HT1080 (cell line): ENCODE data around the gene DOK3. TPM values are rescaled to one million over a fixed set of nuclear protein-coding genes. Genes with fewer than 3 reads are reported as not detected.
A peak's percentile ranks its signal among the peaks of the same experiment; 100 is the strongest.
"Not testable (repeated sequence)": the region's sequence is repeated elsewhere in the genome, so short reads cannot be mapped to it uniquely, and the experiment has no call there.

ENCODE experiments used
- DNase-seq: peaks from one replicate; pipeline ENCODE4 v3.0.0-alpha.2; 2015; ENCODE audit warnings: low read depth
- total RNA-seq: library from RNA; depleted of rRNA; stranded (reverse); fragments of >200 nt; shearing (Covaris generic); gene quantifications from 2 replicates; pipeline ENCODE4 v1.2.3, GENCODE V29; 2014

Gene DOK3
- total RNA-seq, 1 experiment from 2014 or later = 2.3 TPM

DNA sequence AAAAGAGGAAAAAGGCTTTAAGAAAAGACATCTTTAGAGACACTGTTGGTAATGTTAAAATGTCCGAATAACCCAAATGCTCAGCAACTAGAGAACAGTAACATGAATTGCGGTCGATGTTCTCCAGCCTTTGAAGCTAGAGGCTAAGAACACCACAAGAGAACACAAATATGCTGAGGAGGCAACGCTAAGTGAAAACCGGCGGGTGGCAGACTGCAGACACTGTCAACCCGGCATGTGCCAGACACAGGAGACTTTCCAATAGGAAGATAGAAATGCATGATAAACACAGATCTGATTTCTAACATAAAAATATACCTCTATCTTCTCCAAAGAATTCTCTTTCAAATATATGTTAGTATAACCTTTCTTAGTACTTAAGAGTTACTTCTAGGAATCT, 25.5 kb upstream of the DOK3 start:
- no peak for DNase-seq

GRCh38 chr5:177534433-177534832, 24.8 kb upstream of the DOK3 start:
- not testable (repeated sequence) for DNase-seq

GRCh38 chr5:177531209-177531940, 21.7 kb upstream of the DOK3 start:
- no peak for DNase-seq

GRCh38 chr5:177530638-177531037, 21.0 kb upstream of the DOK3 start:
- no peak for DNase-seq

DNA sequence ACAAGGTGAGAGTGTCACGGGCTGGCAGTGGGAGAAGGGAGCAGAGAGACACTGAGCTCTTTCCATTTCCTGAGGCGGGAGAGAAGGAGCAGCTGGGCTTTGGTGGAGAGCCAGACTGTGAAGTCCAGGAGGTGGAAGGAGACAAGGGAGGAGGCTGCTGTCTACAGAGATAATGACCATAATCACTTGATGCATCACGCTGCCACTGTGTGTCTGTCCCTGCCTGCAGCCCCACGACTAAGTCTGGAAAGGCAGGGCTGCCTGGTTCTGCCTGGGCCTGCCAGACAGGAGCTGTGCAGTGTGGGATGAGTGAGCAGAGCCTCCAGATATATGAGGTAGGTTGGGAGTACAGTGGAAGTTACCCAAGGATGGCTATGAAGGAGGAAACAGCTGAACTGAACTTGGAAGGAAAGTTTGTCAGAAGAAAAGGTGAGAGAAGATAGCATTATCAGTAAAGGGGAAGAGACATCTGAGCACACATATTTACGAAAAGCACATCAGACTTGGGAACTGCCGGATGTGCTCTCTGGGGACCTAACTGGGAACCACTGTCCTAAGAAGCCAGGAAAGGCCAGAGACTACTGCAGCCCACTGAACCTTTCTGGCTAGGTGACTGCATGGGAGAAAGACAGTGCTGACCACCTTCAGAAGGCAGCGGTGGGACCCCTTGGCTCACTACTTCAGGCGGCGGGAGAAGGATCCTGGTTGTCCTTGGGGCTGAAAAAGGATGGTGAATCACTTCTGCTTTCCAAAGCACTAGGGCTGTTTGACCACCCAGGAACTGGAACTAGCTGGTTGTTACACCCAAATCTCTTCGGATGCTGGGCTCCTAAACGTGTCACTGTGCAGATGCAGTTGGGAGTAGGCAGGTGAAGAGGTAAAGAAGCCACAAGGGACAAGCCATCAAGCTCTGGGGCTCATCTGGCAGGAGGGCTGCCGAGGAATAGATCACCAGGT, 19.9 kb upstream of the DOK3 start:
- no peak for DNase-seq

- no peak for DNase-seq
These were observed 19.0 kb upstream of the DOK3 start for GRCh38 chr5:177528631-177529030.

DNA sequence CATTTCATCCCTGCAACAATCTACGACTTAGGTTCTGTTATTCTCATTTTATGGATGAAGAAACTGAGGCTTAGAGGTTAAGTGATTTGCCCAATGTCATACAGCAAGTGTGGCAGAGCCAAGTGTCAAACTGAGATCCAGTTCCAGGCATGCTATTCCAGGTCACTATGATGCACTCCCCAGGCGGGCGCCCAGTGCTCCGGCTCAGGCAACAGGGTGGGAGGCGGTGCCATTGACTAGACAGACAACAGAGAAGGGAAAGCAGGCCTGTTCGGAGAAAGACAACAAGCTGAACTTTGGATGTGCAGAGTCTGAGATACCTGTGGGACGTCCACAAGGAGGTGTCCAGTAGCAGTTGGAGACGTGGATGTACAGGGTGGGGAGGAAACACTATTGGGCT, 18.0 kb upstream of the DOK3 start:
- no peak for DNase-seq

GRCh38 chr5:177526791-177527190, 17.2 kb upstream of the DOK3 start:
- DNase-seq = no peak

GRCh38 chr5:177526191-177526590, 16.6 kb upstream of the DOK3 start:
- no peak for DNase-seq

DNA sequence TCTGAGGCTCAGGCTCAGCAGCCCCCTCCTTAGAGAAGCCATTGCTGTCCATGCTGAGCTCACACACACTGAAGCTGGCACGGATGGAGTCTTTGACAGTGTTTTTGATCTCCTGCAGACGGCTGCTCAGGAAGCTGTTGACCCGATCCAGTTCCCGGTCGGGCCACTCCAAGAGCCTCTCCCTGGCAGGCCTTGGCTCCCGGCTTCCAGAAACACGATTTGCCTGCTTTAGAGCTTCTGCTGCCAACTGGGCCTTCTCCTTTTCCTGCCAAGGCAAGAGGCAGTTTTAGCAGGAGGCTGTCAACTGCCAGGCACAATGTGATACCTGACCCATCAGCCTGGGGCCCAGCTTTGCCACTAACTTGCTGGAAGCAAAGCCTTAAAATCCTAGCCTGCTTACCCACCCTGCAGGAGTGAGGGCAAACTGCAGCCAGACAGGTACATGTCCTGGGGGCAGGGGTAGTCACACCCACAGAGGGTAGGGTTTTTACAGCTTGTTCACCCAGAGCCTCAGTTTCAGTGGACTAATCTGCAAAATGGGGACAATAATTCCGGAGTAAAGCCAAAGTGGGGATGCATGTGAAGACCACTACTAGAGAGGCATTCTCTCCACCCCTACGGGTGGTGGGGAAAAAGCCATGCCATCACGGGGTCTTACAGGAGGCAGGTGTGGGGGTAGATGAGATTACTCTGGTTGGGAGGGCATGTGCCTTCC, 15.5 kb upstream of the DOK3 start:
- no peak for DNase-seq

DNA sequence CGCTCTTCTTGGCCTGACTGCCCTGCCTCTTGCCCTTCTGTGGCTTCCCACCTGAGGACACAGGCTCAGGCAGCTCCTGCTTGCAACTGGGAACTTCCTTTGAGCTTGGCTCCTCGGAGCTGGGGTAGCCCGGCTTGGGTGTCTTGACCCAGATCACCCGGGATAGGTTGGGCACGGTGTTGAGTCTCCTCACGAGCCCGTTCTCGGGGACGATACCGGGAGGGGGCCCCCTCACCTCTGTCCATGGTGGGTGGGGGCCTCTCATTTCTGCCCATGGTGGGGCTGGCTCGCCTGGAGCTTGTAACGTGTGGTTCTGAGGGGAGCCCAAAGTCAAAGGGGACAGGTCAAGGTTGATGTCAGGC, 14.9 kb upstream of the DOK3 start:
- DNase-seq = no peak

GRCh38 chr5:177523711-177524538, 14.3 kb upstream of the DOK3 start:
- DNase-seq = no peak

DNA sequence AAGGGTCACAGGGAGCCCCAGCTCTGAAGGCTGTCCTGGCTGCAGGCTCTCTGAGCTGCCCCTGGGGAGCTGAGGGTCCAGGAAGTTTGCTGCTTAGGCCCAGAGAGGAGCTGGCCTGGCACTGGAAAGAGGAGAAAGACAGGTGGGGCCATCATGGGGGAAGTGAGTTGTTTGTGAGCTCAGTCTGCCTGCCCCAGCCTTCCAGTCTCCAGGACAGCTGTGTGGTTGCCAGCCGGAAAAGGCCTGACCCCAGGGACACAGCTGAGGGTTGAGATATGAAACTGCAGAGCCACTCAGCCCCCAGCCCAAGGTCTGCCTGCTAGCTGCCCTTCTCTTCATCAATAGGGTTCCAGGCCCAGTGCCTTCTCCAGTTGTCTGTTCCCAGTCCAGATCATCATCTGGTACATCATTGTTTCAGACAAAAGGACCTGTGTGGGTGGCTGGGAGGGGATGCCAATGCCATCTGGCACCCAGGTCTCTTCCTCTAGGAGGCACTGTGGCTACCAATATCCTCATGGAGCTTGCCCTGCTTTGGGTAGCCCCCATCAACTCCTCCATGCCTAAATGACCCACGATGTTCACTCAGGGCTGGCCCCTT, 11.4 kb upstream of the DOK3 start:
- no peak for DNase-seq

DNA sequence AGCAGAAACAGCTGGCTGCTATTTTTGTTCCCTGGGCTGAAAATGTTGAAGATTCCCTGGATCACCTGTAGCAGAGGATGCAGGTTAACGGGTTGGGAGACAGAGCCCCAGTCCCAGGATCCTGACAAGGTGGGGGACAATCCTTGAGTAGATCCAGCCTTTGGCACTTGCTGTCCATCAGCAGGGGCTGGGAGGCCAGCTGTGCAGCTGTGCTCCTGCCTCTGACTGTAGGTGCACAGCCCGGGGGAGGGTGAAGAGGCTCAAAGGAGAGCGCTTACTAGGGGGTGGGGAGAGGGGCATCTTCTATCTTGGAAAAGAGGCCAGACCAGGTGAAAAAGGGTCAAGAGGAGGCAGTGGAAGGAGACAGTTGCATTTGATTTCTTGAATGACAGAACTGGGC, 10.6 kb upstream of the DOK3 start:
- no peak for DNase-seq

GRCh38 chr5:177519463-177520235, 10.0 kb upstream of the DOK3 start:
- no peak for DNase-seq

- DNase-seq = peak; percentile 99
These were observed 7.3 kb upstream of the DOK3 start, which contains the start of gene DDX41 for GRCh38 chr5:177516601-177517568. Gene DDX41 (minus strand): TSS chr5:177516961. CDS start chr5:177516945, 16 bp downstream.

GRCh38 chr5:177515580-177515979, 6.0 kb upstream of the DOK3 start:
- no peak for DNase-seq

DNA sequence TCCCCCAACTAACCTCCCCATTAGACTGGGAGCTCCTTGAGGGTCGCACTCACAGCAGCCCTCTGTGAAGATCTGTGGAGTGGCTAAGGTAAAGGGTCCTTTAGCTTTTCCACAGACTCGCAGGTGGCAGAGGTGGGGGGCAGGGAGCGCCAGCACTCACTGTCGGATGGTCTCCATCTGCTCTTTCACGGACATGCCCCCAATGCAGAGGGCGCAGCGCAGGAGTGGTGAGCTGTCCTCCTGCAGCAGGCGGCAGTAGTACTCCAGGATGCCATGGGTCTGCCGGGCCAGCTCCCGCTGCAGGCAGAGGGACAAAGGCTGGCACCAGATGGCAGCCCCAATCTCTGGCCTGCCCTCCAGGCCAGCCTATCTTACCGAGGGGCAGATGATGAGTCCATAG, 4.9 kb upstream of the DOK3 start:
- DNase-seq = no peak

DNA sequence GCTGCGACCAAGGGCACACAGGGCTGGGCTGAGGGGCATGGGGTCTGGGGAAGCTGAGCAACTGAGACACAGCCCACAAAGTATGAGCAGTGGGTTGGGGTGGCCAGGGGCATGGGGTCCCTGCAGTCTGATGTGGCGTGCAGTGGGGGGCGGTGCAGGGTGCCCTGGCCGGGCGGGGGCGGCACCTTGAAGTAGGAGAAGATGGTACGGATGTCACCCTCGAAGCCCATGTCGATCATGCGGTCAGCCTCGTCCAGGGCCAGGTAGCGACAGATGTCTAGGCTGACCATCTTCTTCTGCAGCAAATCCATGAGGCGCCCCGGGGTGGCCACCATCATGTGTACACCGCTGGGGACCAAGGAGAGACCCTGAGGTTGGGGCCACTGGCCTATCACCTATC, 3.9 kb upstream of the DOK3 start:
- no peak for DNase-seq
